T-helper 22 cell (primary cell): ENCODE data around the gene CRB1.

ENCODE experiments used
- DNase-seq: peaks from one replicate; pipeline ENCODE4 v3.0.0-alpha.2; 2020; ENCODE audit warnings: low read depth

CRB1 gene

DNA sequence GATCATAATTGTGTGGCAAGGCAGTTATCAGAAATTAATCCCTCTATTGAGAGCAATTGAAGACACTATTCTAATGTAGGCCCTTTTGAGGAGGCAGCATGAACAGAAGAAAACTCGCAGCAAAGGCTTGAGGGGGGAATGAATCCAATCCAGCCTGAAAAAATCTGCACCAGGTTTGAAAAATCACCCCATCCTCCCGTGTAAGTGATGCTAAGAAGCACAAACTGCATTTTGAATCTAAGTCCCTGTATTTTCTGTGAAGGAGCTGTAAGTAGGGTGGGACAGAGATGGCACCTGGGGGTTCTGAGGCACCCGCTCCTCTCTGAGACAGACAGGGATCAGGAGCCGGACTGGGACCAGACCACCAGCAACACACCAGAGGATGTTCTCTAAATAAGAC, at the start of gene CRB1:
CRB1 (plus strand) TSS at position 241 of the 400 bp plus-strand sequence. CDS start 161 bp downstream, outside the sequence.
- DNase-seq = no peak

DNA sequence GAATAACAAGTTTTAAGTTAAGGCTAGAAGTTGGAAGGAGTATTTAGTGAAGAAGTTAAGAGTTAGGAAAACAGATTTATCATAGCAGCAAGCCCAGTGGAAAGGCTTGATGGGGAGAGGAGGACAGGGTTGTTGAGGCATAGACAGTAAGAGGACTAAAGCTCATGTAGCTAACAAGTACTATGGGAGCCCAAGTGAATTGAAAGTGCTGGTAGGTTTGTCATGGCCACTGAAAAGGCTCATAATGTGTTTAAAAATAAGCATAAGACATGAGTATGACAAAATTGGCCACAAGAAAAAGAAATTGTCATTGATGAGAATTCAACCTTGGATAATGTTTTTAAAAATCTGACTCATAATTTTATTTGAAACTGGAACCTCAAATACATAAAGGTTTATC, 49.2 kb upstream of the CRB1 start:
- DNase-seq = no peak

DNA sequence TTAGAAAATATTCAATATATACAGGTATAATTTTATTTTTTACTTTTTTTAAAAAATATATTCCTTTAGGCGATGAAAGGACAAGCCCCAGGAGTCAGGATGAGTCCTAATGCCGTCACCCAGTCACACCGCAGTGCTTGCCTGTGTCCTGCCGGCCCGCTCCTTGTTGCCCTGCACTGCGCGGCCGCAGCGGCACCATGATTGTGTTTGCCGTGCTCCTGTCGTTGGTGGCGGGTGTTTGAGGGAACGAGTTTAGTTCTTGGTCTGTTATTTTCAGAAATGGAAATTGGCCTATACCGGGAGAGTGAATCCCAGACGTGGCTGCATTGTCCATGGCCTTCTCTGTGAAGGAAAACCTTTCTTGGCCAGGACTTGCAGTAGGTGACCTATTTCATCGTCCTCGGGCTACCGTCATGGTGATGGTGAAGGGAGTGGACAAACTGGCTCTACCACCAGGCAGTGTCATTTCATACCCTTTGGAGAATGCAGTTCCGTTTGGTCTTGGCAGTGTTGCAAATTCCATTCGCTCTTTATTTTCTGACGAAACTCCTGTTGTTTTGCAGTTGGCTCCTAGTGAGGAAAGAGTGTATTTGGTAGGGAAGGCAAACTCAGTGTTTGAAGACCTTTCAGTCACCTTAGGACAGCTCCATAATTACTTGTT, 45.9 kb upstream of the CRB1 start:
- DNase-seq = no peak

DNA sequence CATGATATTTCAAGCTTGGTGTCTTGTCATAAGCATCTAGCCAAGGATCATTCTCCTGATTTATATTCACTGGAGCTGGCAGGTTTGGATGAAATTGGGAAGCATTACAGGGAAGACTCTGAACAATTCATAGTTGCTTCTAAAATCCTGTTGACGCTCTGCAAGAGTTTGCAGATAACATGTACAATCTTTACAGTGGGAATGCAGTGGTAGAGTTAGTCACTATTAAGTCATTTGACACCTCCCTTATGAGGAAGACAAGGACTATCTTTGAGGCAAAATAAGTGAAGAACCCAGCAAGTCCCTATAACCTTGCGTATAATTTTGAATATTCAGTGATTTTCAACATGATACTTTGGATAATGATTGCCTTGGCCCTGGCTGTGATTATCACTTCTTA, 45.3 kb upstream of the CRB1 start:
- DNase-seq = no peak

DNA sequence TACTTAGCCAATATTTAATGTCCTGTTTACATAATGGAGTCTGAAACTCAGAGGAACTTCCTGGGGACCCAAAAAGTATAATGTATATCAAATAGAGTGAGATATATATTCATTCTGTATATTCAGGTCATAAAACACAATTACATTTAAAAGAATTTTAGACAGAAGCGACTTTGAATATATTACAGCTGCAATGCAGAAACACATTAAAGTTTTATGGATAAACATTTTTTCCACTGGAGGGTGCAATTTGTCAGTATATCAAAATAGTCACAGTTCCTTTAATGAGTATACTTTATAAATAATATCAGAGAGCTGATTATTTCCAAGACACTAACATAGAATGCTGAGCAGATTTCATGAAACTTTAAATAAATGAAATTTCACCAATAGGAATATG, 43.9 kb upstream of the CRB1 start:
- no peak for DNase-seq

GRCh38 chr1:197225611-197226010, 42.4 kb upstream of the CRB1 start:
- no peak for DNase-seq

- DNase-seq = no peak
These were observed 33.5 kb upstream of the CRB1 start for GRCh38 chr1:197234581-197234980.

DNA sequence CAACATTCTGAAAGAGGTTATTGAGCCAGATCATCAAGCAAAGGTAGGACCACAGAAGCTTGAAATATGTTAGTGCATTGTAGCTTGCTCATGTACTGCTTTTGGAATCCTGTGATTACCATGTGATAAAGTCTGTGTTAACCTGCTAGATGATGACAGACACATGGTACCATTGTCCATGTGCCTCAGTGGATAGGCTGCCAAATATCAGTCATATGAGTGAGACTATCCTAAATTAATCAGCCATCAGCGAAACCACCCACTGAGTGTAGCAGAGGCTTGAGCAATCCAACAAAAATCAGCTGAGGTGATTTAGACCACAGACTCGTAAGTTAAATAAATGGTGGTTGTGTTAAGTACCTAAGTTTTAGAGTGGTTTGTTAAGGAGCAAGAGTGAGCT, 32.7 kb upstream of the CRB1 start:
- no peak for DNase-seq

GRCh38 chr1:197247465-197247864, 20.6 kb upstream of the CRB1 start:
- no peak for DNase-seq

- no peak for DNase-seq
These were observed 18.7 kb upstream of the CRB1 start for GRCh38 chr1:197249324-197249723.

GRCh38 chr1:197250616-197251015, 17.4 kb upstream of the CRB1 start:
- DNase-seq = no peak

GRCh38 chr1:197252973-197253372, 15.1 kb upstream of the CRB1 start:
- DNase-seq = no peak

GRCh38 chr1:197254866-197255265, 13.2 kb upstream of the CRB1 start:
- no peak for DNase-seq

- no peak for DNase-seq
These were observed 3.0 kb upstream of the CRB1 start for GRCh38 chr1:197264936-197265567.

DNA sequence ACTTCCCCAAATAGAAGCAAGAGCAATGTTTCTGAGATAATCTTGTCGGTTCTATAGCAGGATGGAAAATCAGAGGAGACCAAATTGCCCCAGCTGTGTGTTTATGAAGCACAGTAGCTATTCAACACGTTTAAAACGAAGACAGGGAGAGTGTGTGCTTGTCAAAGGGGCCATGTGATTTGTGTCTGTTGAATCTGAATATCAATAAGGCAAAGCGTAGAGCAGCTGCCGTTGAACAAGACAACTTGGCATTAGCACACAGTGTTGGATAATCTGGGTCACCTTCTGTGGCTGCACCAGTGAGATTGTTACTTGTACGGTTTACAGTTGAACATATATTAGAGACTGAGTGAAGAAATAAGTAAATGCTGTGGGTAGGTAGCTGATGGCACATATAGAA, 1.0 kb downstream of the CRB1 start:
- no peak for DNase-seq

- no peak for DNase-seq
These were observed 4.7 kb downstream of the CRB1 start for GRCh38 chr1:197272791-197273190.

GRCh38 chr1:197277166-197277565, 9.1 kb downstream of the CRB1 start:
- no peak for DNase-seq

- DNase-seq = no peak
These were observed 16.3 kb downstream of the CRB1 start for GRCh38 chr1:197284325-197284724.

DNA sequence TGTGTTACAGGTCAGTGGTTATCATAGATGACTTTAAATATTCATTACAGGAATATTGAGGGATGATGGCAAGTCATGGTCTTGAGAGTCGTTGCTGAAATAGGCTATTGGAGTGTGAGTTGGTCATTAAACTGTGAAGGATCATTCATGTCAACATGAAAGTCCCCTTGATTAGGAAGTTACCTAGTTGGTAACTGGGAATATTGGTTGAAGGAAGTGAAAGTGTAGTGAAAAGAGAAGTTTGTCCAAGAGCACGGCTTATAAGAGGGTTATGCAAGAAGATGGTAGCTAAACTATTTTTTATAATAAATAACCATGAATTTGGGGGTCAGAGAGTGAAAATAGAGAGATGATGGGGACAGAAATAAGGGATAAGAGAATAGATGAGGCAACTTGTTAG, 16.9 kb downstream of the CRB1 start:
- DNase-seq = no peak

DNA sequence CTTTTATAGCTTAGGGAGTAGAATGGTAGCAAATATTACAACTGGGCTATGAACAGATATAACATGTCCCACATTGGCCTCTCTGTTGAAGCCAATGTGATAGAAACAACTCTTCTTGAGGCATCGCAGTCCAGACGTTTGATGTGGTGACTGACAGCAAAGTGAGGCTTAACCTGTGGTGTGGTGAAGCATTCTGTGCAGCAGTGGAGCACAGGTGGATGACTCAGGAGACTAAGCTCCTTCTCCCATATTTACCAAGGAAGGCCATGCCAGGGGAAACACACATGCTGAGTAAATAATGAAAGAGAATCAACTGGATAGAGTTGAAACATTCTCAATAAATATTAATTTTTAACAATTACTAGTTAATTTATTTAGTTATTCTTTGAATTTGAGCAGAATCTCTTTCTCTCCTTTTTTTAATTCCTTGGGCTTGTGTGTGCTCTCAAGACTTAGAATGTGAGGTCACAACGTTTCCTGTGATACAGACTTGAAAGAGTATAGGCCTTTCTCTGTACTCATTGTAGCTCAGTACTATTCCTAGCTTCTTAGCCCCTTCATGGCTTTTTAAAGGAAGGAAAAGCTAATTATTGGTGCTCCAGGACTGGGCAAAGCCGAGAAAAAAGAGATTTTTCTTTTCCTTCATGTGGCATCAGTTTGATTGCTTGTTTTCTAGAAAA, 17.6 kb downstream of the CRB1 start:
- no peak for DNase-seq

- DNase-seq = no peak
These were observed 18.6 kb downstream of the CRB1 start for GRCh38 chr1:197286634-197287033.

GRCh38 chr1:197287863-197288262, 19.8 kb downstream of the CRB1 start:
- DNase-seq = no peak

DNA sequence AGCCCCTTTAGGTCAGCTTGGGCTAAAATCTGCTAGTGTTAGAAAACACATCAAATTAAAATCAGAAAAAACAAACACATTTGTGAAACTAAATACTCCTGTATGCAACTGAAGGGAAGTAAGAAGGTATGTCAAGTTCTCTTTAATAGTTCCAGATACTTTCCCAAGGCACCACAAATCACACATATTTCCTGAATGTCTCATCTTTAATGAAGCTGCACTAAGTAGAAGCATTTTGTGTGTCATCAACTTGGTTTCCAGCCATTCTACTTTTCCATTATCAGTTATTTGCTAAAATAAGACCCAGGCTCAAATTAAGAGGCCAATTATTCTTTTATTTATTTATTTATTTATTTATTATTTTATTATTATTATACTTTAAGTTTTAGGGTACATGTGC, 34.7 kb downstream of the CRB1 start:
- no peak for DNase-seq

GRCh38 chr1:197303463-197303862, 35.4 kb downstream of the CRB1 start:
- DNase-seq = no peak
